Testis (tissue), 3 donors: Measurements from ENCODE around the gene AHCYL1. TPM values are rescaled to one million over a fixed set of nuclear protein-coding genes. Genes with fewer than 3 reads are reported as not detected.

ENCODE experiments used
- DNase-seq: peaks from one replicate; pipeline ENCODE4 v3.0.0-alpha.2; 2019
- H3K27ac ChIP-seq, 2 donors: fragments of 200-600 bp; sonication (generic); one replicate each; pipeline ENCODE4 v1.5.1; 2019
- H3K27me3 ChIP-seq: fragments of 200-600 bp; sonication (generic); one replicate; pipeline ENCODE4 v1.5.1; 2019
- H3K36me3 ChIP-seq: fragments of 200-600 bp; sonication (generic); one replicate; pipeline ENCODE4 v1.5.1; 2017; ENCODE audit warnings: low read depth; ENCODE audit errors: missing control alignments
- H3K4me1 ChIP-seq: fragments of 200-600 bp; sonication (generic); one replicate; pipeline ENCODE4 v1.5.1; 2019
- H3K4me3 ChIP-seq, 2 donors: fragments of 200-600 bp; sonication (generic); one replicate each; pipeline ENCODE4 v1.5.1; 2017 to 2019
- H3K9me3 ChIP-seq: fragments of 200-600 bp; sonication (generic); one replicate; pipeline ENCODE4 v1.5.1; 2017
- CTCF ChIP-seq, 3 experiments: fragments of 450-650 bp in 2 of 3; fragments of 200-600 bp in 1 of 3; sonication (generic) in 1 of 3; IDR thresholded peaks; one replicate each; pipeline ENCODE4 v1.5.1; 2016 to 2019; ENCODE audit warnings: antibody characterized with exemption in 3 of 3, mild to moderate bottlenecking in 2 of 3, moderate library complexity in 1 of 3
- POLR2A ChIP-seq: fragments of 450-650 bp; IDR thresholded peaks from one replicate; pipeline ENCODE4 v1.6.1; 2017; ENCODE audit warnings: antibody characterized with exemption, mild to moderate bottlenecking, moderate library complexity
- WGBS, 2 donors: methylation state at CpG; one replicate each; pipeline ENCODE4 v1.1.5; 2018; 5-methylcytosine and 5-hydroxymethylcytosine counted together
- intact Hi-C: fragments of 100-400 bp; cut with DNase I; formaldehyde crosslinking; loops from one replicate; pipeline ENCODE4 v1.15.1; 2023; ENCODE audit warnings: low total_unique reads
- polyA plus RNA-seq: library from polyadenylated mRNA; stranded (reverse); fragments of 350-450 nt; fragmentation: Illumina TruSeq; extraction: RNeasy Lipid Tissue Mini Kit (QIAGEN cat#74804); gene quantifications from one replicate; pipeline ENCODE4 v1.2.3, GENCODE V29; 2014; ENCODE audit warnings: low read depth, low replicate concordance; ENCODE audit not compliant: insufficient read depth
- total RNA-seq, 2 donors: library from RNA; depleted of rRNA; stranded (reverse); fragments of >200 nt; gene quantifications; one replicate each; pipeline ENCODE4 v1.2.3, GENCODE V29; 2016

Gene AHCYL1
- total and polyA plus RNA-seq, 3 donors from 2014 or later: 48.5 to 64.3 (median 59.1) TPM

DNA sequence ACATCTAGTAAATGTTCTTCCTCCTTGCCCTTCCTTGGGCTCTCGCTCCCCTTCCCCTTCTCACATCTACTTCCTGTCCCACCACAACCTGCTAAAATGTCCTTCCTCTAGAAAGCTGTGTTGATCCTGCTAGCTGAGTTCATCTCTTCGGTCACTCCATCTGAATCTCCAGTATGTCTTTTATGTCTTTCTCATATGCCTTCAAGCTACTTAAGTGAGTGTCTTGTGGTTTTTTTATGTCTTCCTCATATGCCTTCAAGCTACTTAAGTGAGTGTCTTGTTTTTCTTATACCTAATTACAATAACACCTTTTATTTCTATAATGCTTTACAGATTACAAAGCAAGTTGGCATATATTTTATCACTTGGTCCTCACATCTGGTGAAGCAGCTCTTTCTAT lies 40.0 kb upstream of the AHCYL1 start:
- WGBS, 2 donors: 93 to 95% methylated on average over 2 of the region's 2 CpGs
- Histone ChIP-seq H3K9me3 (no peaks in the 10 kb centered on the region), H3K4me3 (no peak overlapping the region), H3K36me3 (no peaks in the 10 kb centered on the region), H3K27ac (no peak overlapping the region), H3K27me3 (no peaks in the 10 kb centered on the region), H3K4me1 (peaks cover 5% of the 10 kb centered on the region)
- no peak for DNase-seq
- TF ChIP-seq POLR2A: no peak
- no peak for TF ChIP-seq CTCF (IDR thresholded peaks at IDR 0.05)
- intact Hi-C loops: no loop called here

DNA sequence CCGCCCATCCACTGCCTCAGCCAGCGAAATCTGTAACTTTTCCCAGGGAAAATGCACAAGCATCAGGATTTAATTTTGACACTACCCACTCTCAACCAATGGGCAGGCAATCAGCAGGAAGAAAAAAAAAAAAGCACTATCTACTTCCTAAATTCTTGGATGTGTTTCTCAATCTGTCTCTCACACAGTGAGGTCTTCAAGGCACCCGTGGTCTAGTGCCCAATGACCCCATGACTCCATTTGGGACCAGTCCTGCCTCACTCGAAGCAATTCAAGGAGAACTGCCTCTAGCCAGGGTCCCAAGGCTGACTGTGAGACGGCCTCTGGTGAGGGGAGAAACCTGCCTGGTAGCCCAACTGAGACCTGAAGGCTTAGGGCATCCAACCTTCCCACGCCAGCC lies 38.1 kb upstream of the AHCYL1 start:
- TF ChIP-seq POLR2A (no peak), CTCF (IDR thresholded peaks at IDR 0.05) (no peak)
- DNase-seq: no peak
- Histone ChIP-seq H3K9me3 (no peaks in the 10 kb centered on the region), H3K4me1 (peaks cover 5% of the 10 kb centered on the region), H3K36me3 (no peaks in the 10 kb centered on the region), H3K4me3 (no peak overlapping the region), H3K27ac (no peak overlapping the region), H3K27me3 (no peaks in the 10 kb centered on the region)
- intact Hi-C loops: no loop called here
- WGBS, 2 donors: 84 to 88% methylated on average over 6 of the region's 6 CpGs

- intact Hi-C loops: no loop called here
- H3K27ac ChIP-seq: no peak overlapping the region
- H3K27me3 ChIP-seq: no peaks in the 10 kb centered on the region
- WGBS, 2 donors: 57 to 65% methylated on average over 10 of the region's 10 CpGs
- H3K9me3 ChIP-seq: no peaks in the 10 kb centered on the region
- no peaks in the 10 kb centered on the region for H3K36me3 ChIP-seq
- no peak for DNase-seq
- H3K4me1 ChIP-seq: peaks cover 5% of the 10 kb centered on the region
- H3K4me3 ChIP-seq: no peak overlapping the region
- no peak for TF ChIP-seq CTCF (IDR thresholded peaks at IDR 0.05)
- no peak for TF ChIP-seq POLR2A
Observed at GRCh38 chr1:109947582-109948284, 36.8 kb upstream of the AHCYL1 start.

GRCh38 chr1:109948285-109948630 lies 36.3 kb upstream of the AHCYL1 start:
- DNase-seq: no peak
- TF ChIP-seq CTCF (IDR thresholded peaks at IDR 0.05): no peak
- TF ChIP-seq POLR2A: no peak
- no peaks in the 10 kb centered on the region for H3K9me3 ChIP-seq
- H3K27me3 ChIP-seq: no peaks in the 10 kb centered on the region
- H3K4me3 ChIP-seq: no peak overlapping the region
- no peak overlapping the region for H3K27ac ChIP-seq
- H3K36me3 ChIP-seq: no peaks in the 10 kb centered on the region
- intact Hi-C loops: no loop called here
- H3K4me1 ChIP-seq: peaks cover 5% of the 10 kb centered on the region

GRCh38 chr1:109950038-109950437 lies 34.5 kb upstream of the AHCYL1 start:
- H3K27ac ChIP-seq: no peak overlapping the region
- DNase-seq: no peak
- H3K4me1 ChIP-seq: peaks cover 5% of the 10 kb centered on the region
- no peak overlapping the region for H3K4me3 ChIP-seq
- 90 to 93% methylated on average over 1 of the region's 1 CpG for WGBS, 2 donors
- no peaks in the 10 kb centered on the region for H3K27me3 ChIP-seq
- no peaks in the 10 kb centered on the region for H3K36me3 ChIP-seq
- no peaks in the 10 kb centered on the region for H3K9me3 ChIP-seq
- no peak for TF ChIP-seq CTCF (IDR thresholded peaks at IDR 0.05)
- no peak for TF ChIP-seq POLR2A
- intact Hi-C loops: no loop called here
